Body of pancreas (tissue), 4 donors: ENCODE data around the gene CD34. TPM values are rescaled to one million over a fixed set of nuclear protein-coding genes. Genes with fewer than 3 reads are reported as not detected.

ENCODE experiments used
- ATAC-seq: fragments of 150-250 bp; one replicate; pipeline ENCODE4 v1.9.1; 2016
- DNase-seq, 4 donors: peaks; one replicate each; pipeline ENCODE4 v3.0.0-alpha.2; 2019
- H3K27ac ChIP-seq, 4 donors: fragments of 200-600 bp; sonication (generic); 1 replicate in 3 of 4; 2 replicates in 1 of 4; pipeline versions ENCODE4 v1.5.1 to v1.6.1; 2016 to 2019; ENCODE audit warnings: mild to moderate bottlenecking in 1 of 4, mixed read lengths in 1 of 4, moderate library complexity in 1 of 4
- H3K27me3 ChIP-seq, 2 donors: fragments of 200-600 bp; sonication (generic); one replicate each; pipeline ENCODE4 v1.6.0; 2016; ENCODE audit warnings: mild to moderate bottlenecking in 1 of 2
- H3K36me3 ChIP-seq, 2 donors: fragments of 200-600 bp; sonication (generic); replicated peaks in 1 of 2; 2 replicates each; pipeline ENCODE4 v1.5.1; 2016; ENCODE audit warnings: low read depth in 2 of 2; ENCODE audit not compliant: insufficient read depth in 1 of 2
- H3K4me1 ChIP-seq: fragments of 200-600 bp; sonication (generic); one replicate; pipeline ENCODE4 v1.6.0; 2016
- H3K4me3 ChIP-seq, 2 donors: fragments of 200-600 bp; sonication (generic); 1 replicate in 1 of 2; 2 replicates in 1 of 2; pipeline ENCODE4 v1.5.1; 2016 to 2019
- H3K9me3 ChIP-seq, 3 donors: fragments of 200-600 bp; sonication (generic); 1 replicate in 2 of 3; 2 replicates in 1 of 3; pipeline ENCODE4 v1.5.1; 2016
- POLR2A ChIP-seq, 3 donors: fragments of 450-650 bp; IDR thresholded peaks; one replicate each; pipeline ENCODE4 v1.6.1; 2016; ENCODE audit warnings: antibody characterized with exemption in 3 of 3, mild to moderate bottlenecking in 2 of 3
- WGBS, 2 donors: methylation state at CpG; one replicate each; pipeline ENCODE4 v1.1.5; 2017; 5-methylcytosine and 5-hydroxymethylcytosine counted together
- intact Hi-C: fragments of 100-400 bp; cut with DNase I; formaldehyde crosslinking; loops from one replicate; pipeline ENCODE4 v1.15.1; 2023
- total RNA-seq, 2 donors: library from RNA; depleted of rRNA; stranded (reverse); fragments of >200 nt; gene quantifications; one replicate each; pipeline ENCODE4 v1.1.0, GENCODE V29; 2016
- TF ChIP-seq, protein P1 (sequence below), 7 experiments: fragments of 450-650 bp in 4 of 7; fragments of 200-600 bp in 3 of 7; sonication (generic) in 3 of 7; IDR thresholded peaks; one replicate each; pipeline ENCODE4 v1.5.1; 2016 to 2019; ENCODE audit warnings: antibody characterized with exemption in 7 of 7

CD34 gene
- total RNA-seq, 2 donors from 2014 or later: 11.5 to 14.8 TPM

DNA sequence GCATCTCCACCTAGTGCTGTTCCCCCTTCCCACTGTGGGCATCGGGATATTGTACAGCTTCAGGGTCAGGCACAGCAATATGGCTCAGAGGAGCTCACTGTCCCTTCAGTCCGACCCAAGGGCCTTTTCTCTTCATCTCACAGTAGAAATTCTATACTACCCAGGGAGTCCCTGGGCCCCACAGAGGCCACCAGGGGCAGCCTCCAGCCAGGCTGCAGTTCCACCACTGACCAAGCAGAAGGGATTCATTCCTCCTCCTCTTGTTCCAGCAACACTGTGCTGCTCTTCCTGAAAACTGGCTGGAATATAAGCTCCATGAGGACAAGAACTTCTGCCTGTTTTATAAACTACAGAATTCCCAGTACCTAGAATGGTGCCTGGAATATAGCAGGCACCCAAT lies 70.5 kb downstream of the CD34 start:
- WGBS, 2 donors: 92 to 93% methylated on average over 2 of the region's 2 CpGs
- H3K4me3 ChIP-seq: no peak overlapping the region
- intact Hi-C loops: no loop called here
- H3K27ac ChIP-seq: no peak overlapping the region
- no peaks in the 10 kb centered on the region for H3K36me3 ChIP-seq
- H3K9me3 ChIP-seq: no peaks in the 10 kb centered on the region
- peaks cover 27% of the 10 kb centered on the region for H3K4me1 ChIP-seq
- ATAC-seq (no peak), DNase-seq (no peak)
- H3K27me3 ChIP-seq: no peaks in the 10 kb centered on the region
- TF ChIP-seq POLR2A (IDR thresholded peaks at IDR 0.05): no peak
- TF ChIP-seq, protein P1, sequence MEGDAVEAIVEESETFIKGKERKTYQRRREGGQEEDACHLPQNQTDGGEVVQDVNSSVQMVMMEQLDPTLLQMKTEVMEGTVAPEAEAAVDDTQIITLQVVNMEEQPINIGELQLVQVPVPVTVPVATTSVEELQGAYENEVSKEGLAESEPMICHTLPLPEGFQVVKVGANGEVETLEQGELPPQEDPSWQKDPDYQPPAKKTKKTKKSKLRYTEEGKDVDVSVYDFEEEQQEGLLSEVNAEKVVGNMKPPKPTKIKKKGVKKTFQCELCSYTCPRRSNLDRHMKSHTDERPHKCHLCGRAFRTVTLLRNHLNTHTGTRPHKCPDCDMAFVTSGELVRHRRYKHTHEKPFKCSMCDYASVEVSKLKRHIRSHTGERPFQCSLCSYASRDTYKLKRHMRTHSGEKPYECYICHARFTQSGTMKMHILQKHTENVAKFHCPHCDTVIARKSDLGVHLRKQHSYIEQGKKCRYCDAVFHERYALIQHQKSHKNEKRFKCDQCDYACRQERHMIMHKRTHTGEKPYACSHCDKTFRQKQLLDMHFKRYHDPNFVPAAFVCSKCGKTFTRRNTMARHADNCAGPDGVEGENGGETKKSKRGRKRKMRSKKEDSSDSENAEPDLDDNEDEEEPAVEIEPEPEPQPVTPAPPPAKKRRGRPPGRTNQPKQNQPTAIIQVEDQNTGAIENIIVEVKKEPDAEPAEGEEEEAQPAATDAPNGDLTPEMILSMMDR (IDR thresholded peaks at IDR 0.05): no peak

DNA sequence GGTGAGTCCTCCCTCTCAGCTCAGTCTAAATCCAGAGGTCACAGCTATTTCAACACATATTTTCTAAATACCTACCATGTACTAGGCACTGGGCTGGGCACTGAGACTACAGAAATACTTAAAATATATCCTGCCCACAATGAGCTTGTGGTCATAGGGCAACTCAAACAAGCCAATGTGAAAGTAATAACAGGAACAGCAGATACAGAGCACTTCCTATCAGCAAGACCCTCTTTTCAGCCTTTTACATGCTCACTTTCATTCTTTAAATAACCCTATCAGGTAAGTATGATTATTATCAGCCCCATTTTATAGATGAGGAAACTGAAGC lies 71.9 kb downstream of the CD34 start:
- intact Hi-C loops: no loop called here
- peaks cover 34% of the 10 kb centered on the region for H3K4me1 ChIP-seq
- no peaks in the 10 kb centered on the region for H3K36me3 ChIP-seq
- peak overlapping the region in 2 of 4 donors; percentile 12 to 22 for H3K27ac ChIP-seq
- DNase-seq: no peak
- ATAC-seq: no peak
- no peak overlapping the region for H3K4me3 ChIP-seq
- no peaks in the 10 kb centered on the region for H3K27me3 ChIP-seq
- no peak for TF ChIP-seq POLR2A (IDR thresholded peaks at IDR 0.05)
- TF ChIP-seq, protein P1 (IDR thresholded peaks at IDR 0.05): no peak
- no peaks in the 10 kb centered on the region for H3K9me3 ChIP-seq

DNA sequence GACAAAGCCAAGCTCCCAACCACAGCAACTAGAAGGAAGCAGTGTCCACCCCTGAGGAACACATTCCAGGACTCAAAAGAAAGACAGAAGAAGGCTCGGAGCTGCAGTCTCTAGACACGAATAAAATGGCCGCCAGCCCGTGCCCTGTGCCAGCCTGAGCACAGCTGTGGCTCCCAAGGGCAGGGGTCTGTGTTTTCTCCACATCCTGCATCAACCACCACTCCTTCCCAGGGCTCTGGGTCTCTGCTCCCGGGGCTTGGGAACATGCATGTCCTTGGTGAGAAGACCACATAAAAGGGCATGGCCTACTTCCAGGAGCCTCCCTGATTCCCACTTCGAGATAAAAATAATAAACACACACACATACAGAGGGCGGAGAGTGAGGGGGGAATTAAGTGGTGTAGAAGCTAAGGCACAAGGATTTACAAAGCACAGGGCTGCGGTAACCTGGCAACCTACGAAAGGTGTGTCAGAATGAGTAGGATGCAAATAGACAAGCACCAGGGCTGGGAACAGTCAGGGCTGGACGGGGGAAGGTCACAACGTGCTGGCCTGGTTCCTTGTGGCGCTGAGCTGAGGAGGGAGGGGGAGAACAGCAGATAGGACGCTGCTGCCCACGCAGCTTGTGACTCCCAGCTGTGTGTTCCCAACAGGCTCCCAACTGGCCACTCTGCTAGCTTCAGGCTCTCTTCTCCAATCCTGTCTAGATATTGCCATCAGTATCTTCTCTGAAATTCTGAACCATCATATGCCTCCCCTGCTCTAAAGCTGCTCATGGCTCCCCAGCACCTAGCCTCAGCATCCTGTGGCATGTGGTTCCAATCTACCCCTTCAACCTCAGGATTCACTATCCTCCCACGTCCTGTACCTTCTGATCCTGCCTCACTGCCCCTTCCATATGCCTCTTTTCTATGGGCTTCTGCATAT lies 72.5 kb downstream of the CD34 start:
- ATAC-seq: peak; percentile 91
- H3K27me3 ChIP-seq: no peaks in the 10 kb centered on the region
- TF ChIP-seq, protein P1 (IDR thresholded peaks at IDR 0.05): no peak
- peak in 1 of 3 donors; percentile 7 for TF ChIP-seq POLR2A (IDR thresholded peaks at IDR 0.05)
- H3K4me3 ChIP-seq: no peak overlapping the region
- intact Hi-C loops: no loop called here
- H3K9me3 ChIP-seq: no peaks in the 10 kb centered on the region
- no peaks in the 10 kb centered on the region for H3K36me3 ChIP-seq
- H3K27ac ChIP-seq: peak overlapping the region in 3 of 4 donors; percentile 12 to 24 (median 22)
- H3K4me1 ChIP-seq: peaks cover 36% of the 10 kb centered on the region
- peak; percentile 73 to 86 (median 84) for DNase-seq
- 45 to 57% methylated on average over 15 of the region's 15 CpGs for WGBS, 2 donors

DNA sequence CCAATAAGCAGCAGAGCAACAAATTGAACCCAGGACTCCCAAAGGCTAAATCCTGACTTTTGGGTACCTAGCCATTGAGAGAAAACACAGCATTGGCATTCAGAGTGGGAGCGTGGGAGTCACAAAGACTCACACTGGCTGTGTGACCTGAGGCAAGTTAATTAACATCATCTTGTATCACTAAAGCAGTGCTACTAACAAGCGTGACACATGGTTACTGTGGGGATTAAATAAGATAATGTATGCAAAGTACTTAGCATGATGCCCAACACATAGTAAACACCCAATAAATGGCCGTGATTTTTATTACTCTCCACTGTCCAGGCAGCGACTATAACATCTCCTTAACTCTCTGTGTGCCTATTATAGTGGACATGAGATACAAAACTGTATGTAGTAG lies 73.3 kb downstream of the CD34 start:
- Histone ChIP-seq H3K27ac (peak overlapping the region in 1 of 4 donors; percentile 22), H3K4me1 (peaks cover 36% of the 10 kb centered on the region), H3K27me3 (no peaks in the 10 kb centered on the region), H3K4me3 (no peak overlapping the region), H3K9me3 (no peaks in the 10 kb centered on the region), H3K36me3 (no peaks in the 10 kb centered on the region)
- TF ChIP-seq, protein P1 (IDR thresholded peaks at IDR 0.05): no peak
- ATAC-seq: no peak
- no peak for DNase-seq
- intact Hi-C loops: no loop called here
- 96% methylated on average over 4 of the region's 4 CpGs for WGBS, 2 donors
